ENCODE data around the gene COL7A1. TPM values are rescaled to one million over a fixed set of nuclear protein-coding genes. Genes with fewer than 3 reads are reported as not detected.

Gene COL7A1
- total and polyA plus RNA-seq, 2 experiments from 2014 or later: 4.0 to 7.9 TPM

- Mint-ChIP-seq H3K4me3 (no peak overlapping the region), H3K27me3 (ENCODE audit: insufficient read depth, low read depth, poor library complexity) (peaks cover 14% of the 10 kb centered on the region), H3K27ac (no peak overlapping the region), H3K4me1 (peaks cover 15% of the 10 kb centered on the region), H3K36me3 (ENCODE audit: low read depth) (no peaks in the 10 kb centered on the region; the same call in 2 of the 3 replicates), H3K9me3 (no peaks in the 10 kb centered on the region; the same call in 2 of the 3 replicates)
- DNase-seq (ENCODE audit: low spot score) (no peak), ATAC-seq (no peak)
- Histone ChIP-seq H3F3A (replicated peaks; ENCODE audit: low read depth) (no peaks in the 10 kb centered on the region), H2AFZ (no peak overlapping the region), H3K9me2 (ENCODE audit: insufficient read depth) (no peaks in the 10 kb centered on the region), H3K27ac (ENCODE audit: low read depth) (no peak overlapping the region), H3K36me3 (ENCODE audit: insufficient read depth) (no peaks in the 10 kb centered on the region), H3K79me2 (replicated peaks; ENCODE audit: insufficient read depth) (no peaks in the 10 kb centered on the region), H3K27me3 (ENCODE audit: insufficient read depth) (no peaks in the 10 kb centered on the region), H3K4me1 (ENCODE audit: insufficient read depth) (peaks cover 6% of the 10 kb centered on the region; the same call in 1 of the 2 replicates), H4K20me1 (replicated peaks; ENCODE audit: insufficient read depth) (no peaks in the 10 kb centered on the region), H3K4me3 (no peak overlapping the region), H3K4me2 (no peak overlapping the region)
- TF ChIP-seq POLR2AphosphoS5 (IDR thresholded peaks at IDR 0.05; ENCODE audit: low read depth) (no peak), NANOG (IDR thresholded peaks at IDR 0.05; ENCODE audit: borderline replicate concordance) (no peak), JUNB (IDR thresholded peaks at IDR 0.05; ENCODE audit: unreplicated experiment) (no peak), STAT1 (IDR thresholded peaks at IDR 0.05; ENCODE audit: unreplicated experiment) (no peak)
Measured at GRCh38 chr3:48567090-48567489, 28.0 kb downstream of the COL7A1 start.

GRCh38 chr3:48566401-48566760, 28.7 kb downstream of the COL7A1 start:
- Histone ChIP-seq H3K27me3 (ENCODE audit: insufficient read depth) (no peaks in the 10 kb centered on the region), H2AFZ (no peak overlapping the region), H3K4me2 (no peak overlapping the region), H3K9me2 (ENCODE audit: insufficient read depth) (no peaks in the 10 kb centered on the region), H3K27ac (ENCODE audit: low read depth) (no peak overlapping the region), H3K36me3 (ENCODE audit: insufficient read depth) (no peaks in the 10 kb centered on the region), H3F3A (replicated peaks; ENCODE audit: low read depth) (no peaks in the 10 kb centered on the region), H3K4me3 (no peak overlapping the region), H3K4me1 (ENCODE audit: insufficient read depth) (peaks cover 6% of the 10 kb centered on the region; the same call in 1 of the 2 replicates), H3K79me2 (replicated peaks; ENCODE audit: insufficient read depth) (no peaks in the 10 kb centered on the region), H4K20me1 (replicated peaks; ENCODE audit: insufficient read depth) (no peaks in the 10 kb centered on the region)
- peaks cover 15% of the 10 kb centered on the region for H3K4me1 Mint-ChIP-seq
- DNase-seq (ENCODE audit: low spot score) (no peak), ATAC-seq (no peak)
- H3K27me3 Mint-ChIP-seq (ENCODE audit: insufficient read depth, low read depth, poor library complexity): peaks cover 15% of the 10 kb centered on the region
- H3K9me3 Mint-ChIP-seq: no peaks in the 10 kb centered on the region; the same call in 2 of the 3 replicates
- no peak overlapping the region for H3K27ac Mint-ChIP-seq
- H3K36me3 Mint-ChIP-seq (ENCODE audit: low read depth): no peaks in the 10 kb centered on the region; the same call in 2 of the 3 replicates
- no peak overlapping the region for H3K4me3 Mint-ChIP-seq
- TF ChIP-seq EZH2 (IDR thresholded peaks at IDR 0.05; ENCODE audit: low read depth, unreplicated experiment): no peak
- TF ChIP-seq, protein P1, sequence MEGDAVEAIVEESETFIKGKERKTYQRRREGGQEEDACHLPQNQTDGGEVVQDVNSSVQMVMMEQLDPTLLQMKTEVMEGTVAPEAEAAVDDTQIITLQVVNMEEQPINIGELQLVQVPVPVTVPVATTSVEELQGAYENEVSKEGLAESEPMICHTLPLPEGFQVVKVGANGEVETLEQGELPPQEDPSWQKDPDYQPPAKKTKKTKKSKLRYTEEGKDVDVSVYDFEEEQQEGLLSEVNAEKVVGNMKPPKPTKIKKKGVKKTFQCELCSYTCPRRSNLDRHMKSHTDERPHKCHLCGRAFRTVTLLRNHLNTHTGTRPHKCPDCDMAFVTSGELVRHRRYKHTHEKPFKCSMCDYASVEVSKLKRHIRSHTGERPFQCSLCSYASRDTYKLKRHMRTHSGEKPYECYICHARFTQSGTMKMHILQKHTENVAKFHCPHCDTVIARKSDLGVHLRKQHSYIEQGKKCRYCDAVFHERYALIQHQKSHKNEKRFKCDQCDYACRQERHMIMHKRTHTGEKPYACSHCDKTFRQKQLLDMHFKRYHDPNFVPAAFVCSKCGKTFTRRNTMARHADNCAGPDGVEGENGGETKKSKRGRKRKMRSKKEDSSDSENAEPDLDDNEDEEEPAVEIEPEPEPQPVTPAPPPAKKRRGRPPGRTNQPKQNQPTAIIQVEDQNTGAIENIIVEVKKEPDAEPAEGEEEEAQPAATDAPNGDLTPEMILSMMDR (conservative IDR thresholded peaks at IDR 0.05; ENCODE audit: low read depth in 2 of 2): no peak
- no peak for TF ChIP-seq ZNF331 (CRISPR knock-in tag; IDR thresholded peaks at IDR 0.05; ENCODE audit: low read depth)
- no peak for TF ChIP-seq EZH2phosphoT487 (IDR thresholded peaks at IDR 0.05; ENCODE audit: unreplicated experiment)
- no peak for TF ChIP-seq JUNB (IDR thresholded peaks at IDR 0.05; ENCODE audit: unreplicated experiment)
- TF ChIP-seq, protein P2, sequence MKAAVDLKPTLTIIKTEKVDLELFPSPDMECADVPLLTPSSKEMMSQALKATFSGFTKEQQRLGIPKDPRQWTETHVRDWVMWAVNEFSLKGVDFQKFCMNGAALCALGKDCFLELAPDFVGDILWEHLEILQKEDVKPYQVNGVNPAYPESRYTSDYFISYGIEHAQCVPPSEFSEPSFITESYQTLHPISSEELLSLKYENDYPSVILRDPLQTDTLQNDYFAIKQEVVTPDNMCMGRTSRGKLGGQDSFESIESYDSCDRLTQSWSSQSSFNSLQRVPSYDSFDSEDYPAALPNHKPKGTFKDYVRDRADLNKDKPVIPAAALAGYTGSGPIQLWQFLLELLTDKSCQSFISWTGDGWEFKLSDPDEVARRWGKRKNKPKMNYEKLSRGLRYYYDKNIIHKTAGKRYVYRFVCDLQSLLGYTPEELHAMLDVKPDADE (IDR thresholded peaks at IDR 0.05): no peak
- TF ChIP-seq POLR2AphosphoS5 (IDR thresholded peaks at IDR 0.05; ENCODE audit: low read depth): no peak
- TF ChIP-seq REST (IDR thresholded peaks at IDR 0.05; ENCODE audit: unreplicated experiment): no peak
